Smooth muscle cell of the pulmonary artery (primary cell): ENCODE results near the gene TTC23L. TPM values are rescaled to one million over a fixed set of nuclear protein-coding genes. Genes with fewer than 3 reads are reported as not detected.

Experiments
- total RNA-seq: library from RNA; depleted of rRNA; stranded (reverse); fragments of >200 nt; gene quantifications from 2 replicates; pipeline ENCODE4 v1.2.3, GENCODE V29; 2014

Gene TTC23L
- not detected in 2 replicates for total RNA-seq

DNA sequence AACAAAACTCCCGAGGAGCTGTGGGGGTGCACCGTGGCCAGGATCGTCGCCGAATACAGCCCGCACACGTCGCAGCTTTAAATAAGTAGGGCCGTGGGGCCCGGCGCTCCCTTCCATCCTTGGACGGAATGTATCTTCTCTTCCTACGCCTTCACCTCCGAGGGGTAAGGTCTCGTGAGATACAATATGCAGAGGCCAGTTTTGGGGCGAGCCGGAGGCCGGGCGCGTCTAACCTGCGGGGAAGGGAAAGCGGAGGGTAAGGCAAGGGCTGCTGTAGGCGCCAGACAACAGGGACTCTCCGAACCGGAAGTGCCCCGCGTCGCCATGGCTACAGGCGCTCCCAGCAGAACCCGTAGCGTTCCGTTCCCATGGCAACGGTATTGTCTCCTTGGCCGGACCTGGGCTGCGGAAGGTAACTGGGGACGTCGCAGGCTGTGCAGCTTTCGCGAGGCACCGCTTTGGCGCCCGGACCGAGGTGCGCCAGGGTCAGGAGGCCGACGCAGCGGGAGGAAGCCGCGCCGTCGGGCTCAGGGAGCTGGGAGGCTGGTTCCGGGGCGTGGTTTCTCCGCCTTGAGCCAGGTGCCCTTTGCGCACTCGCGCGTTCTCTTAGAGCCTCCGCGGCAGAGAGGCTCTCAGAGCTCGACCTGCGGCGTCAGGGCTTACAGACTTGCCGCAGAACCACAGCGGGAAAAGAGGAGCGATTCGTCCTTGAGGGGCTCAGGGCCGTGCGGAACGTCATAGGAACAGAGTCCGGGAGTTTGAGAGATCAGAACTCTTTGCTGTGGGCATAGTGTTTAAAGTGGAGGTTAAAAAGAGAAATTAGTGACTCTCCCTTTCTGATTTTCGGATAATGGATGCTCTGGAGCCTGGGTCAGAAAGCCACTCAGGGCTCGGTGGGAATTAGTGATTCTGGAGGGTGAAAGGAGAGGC, at the start of gene TTC23L:
TTC23L (plus strand) TSS at position 380 of the 930 bp plus-strand sequence. CDS start 1,508 bp downstream, outside the sequence.

DNA sequence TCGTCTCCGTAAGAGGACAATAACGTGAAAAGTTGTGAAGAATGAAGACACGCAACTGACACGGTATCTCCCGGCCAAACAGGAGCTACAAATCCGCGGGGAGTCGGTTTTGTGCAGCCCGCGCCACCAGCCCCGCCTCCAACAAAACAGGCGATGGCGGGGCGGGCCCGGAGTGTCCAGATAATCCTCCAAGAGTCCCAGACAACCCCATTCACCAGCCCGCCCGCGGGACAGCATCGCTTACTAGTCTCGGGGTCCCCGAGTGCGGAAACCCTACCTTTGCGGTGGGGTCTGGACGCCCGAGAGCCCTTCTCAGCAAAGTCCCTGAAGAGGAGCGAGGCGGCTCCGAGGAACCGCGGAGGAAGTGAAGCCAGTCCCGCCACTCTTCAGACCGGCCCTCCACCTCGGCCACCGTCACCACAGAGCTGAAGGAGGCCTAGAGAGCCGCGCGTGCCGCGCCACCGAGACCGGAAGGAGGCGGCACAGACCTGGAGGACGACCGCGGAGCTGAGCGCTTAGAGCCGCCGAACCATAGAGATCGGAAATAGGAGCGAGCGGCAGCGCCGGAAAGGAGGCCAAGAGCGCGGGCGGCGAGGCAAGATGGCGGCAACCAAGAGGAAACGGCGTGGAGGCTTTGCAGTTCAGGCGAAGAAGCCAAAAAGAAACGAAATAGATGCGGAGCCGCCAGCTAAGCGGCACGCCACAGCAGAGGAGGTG, 76.3 kb downstream of the TTC23L start, which contains the start of the genes BRIX1 and RAD1:
BRIX1 (plus strand) TSS at position 573 of the 717 bp plus-strand sequence; CDS start at position 601, 28 bp downstream.
RAD1 (minus strand) TSS at position 366 of the 717 bp plus-strand sequence. CDS start 612 bp downstream, outside the sequence.

DNA sequence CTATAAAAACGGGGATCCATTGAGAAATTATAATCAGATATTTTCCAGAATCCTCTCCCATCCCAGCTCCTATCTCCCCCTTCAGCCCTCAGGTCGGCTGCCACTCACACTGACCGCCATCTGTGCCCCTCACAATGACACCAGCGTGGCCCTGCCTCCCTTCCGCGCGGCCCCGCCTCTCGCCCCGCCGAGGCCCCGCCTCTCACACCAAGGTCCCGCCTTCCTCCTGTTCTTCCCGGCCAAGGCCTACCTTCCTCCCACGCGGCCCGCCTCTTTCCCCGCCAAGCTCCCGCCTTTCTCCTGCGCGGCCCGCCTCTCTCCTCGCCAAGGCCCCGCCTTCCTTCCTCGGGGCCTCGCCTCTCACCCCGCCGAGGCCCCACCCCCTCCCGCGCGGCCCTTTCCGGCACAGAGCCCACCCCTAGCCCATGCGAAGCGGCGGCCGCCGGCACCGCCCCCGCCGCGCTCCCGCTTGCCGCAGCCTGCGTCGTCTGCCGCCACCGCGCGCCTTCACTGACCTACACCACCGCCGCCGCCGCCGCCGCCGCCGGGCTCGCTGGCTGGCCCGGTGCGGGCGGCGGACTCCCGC, 90.3 kb downstream of the TTC23L start, which contains the start of gene DNAJC21:
DNAJC21 (plus strand) TSS at position 426 of the 586 bp plus-strand sequence. CDS start 261 bp downstream, outside the sequence.

Other genes starting within 250 kb of the TTC23L start
- gene RAI14, start 182.8 kb upstream of the TTC23L start, total RNA-seq, result 128 and 192 TPM in 2 replicates
- gene RAD1, start 76.3 kb downstream of the TTC23L start, total RNA-seq, result 33.6 and 34.7 TPM in 2 replicates
- gene BRIX1, start 76.5 kb downstream of the TTC23L start, total RNA-seq, result 16.0 and 19.9 TPM in 2 replicates
- gene DNAJC21, start 90.4 kb downstream of the TTC23L start, total RNA-seq, result 23.5 and 29.1 TPM in 2 replicates
- not detected in 2 replicates for gene AGXT2, start 208.8 kb downstream of the TTC23L start, total RNA-seq